Measurements from ENCODE around the gene ZNRF2.
"Not testable (repeated sequence)": the region's sequence is repeated elsewhere in the genome, so short reads cannot be mapped to it uniquely, and the experiment has no call there.

Gene ZNRF2

DNA sequence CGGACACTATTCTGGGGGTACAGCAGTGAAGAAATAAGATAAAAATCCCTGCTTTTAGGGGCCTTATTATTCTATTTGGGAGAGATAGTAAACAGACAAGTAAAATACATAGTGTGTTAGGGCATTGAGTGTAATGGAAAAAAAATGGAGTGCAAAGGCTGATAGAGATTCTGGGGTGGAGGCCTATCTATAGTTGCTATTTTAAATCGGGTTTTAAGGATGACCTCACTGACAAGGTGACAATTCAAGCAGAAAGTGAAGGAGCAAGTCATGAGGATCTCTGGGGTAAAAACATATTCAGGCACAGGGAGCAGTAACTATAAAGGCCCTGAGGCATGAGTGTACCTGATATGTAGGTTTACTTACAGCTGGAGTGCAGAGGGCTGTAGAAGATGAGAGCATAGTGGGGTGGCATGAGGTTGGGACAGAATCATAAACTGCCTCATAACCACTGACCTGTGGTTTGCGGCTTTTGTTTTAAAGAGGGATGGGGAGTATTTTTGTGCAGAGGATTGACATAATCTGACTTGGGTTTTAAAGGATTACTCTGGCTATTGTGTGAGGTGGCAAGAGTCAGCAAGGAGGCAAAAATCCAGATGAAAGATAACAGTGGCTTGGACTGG is 8.1 kb downstream of the ZNRF2 start:
- DNase-seq = not testable (repeated sequence)

DNA sequence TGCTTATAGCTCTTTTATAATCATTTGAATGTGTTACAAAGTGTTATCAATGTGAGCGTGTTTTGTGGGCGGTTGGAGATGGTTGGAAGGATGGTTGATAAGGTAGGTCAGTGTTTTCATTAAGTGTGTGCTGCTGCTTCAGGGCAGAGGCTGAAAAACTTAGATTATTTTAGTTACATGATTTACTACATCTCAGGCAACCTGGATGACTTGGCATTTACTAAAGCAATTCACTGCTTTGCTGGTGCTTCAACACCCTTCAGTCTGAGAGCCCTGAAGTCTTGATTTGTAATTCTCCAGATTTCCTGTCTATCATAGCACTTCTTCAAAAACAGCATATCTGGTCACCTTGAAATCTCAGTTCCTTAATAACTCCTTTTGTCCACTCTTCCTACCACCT is 11.9 kb downstream of the ZNRF2 start:
- DNase-seq = not testable (repeated sequence)

DNA sequence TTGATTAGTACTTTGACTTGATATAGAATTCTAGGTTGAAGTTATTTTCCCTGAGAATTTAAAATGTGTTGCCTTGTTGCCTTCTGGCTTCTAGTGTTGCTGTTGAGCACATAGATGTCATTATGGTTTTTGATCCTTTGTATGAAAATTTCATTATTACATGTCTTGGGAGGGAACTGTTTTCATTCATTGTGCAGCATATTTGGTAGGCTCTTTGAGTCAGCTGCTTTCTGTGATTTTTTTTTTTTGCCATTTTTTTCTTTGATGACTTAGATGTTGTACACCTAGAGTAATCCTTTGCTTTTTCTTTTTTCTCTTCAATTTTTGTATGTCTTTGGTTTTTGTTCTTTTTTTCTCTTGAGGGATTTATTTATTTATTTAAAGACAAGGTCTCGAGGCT is 13.1 kb downstream of the ZNRF2 start:
- not testable (repeated sequence) for DNase-seq

DNA sequence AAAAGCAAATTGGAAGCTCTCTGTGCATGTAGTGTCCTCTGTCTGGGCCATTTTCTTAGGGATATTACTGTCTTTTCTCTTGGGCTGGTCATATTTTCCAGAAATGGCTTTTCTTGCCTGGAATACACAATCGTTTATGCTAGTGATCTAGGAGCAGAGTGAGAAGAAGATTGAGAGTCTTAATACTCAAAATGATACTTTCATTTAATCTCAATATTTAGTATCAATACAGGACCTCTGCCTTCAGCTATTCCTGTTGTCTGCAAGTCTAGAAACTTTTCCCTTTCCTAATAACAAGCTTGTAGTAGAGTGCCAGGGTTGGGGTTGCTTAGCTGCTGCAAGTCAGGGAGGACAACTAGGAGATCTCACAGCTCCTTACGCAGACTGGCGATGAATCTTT is 14.0 kb downstream of the ZNRF2 start:
- DNase-seq = not testable (repeated sequence)

DNA sequence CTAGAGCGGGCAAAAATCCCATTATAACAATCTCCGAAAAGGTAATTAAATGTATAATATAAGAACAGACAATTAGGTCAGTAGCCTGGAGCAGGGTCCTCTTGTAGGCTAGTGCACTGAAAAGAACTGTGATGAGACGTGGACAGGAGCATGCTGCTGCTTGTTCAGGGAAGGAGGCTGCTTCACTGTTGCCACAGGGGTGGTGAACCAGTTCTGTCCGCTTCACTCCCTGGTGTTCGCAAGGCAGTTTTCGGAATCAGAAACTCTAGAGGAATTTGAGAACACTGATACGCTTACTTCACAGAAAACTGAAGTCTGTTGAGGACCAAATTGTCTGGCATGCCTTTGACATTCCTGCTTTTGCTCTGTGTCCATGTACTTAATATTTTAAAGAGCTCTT is 17.4 kb downstream of the ZNRF2 start:
- DNase-seq = no peak

DNA sequence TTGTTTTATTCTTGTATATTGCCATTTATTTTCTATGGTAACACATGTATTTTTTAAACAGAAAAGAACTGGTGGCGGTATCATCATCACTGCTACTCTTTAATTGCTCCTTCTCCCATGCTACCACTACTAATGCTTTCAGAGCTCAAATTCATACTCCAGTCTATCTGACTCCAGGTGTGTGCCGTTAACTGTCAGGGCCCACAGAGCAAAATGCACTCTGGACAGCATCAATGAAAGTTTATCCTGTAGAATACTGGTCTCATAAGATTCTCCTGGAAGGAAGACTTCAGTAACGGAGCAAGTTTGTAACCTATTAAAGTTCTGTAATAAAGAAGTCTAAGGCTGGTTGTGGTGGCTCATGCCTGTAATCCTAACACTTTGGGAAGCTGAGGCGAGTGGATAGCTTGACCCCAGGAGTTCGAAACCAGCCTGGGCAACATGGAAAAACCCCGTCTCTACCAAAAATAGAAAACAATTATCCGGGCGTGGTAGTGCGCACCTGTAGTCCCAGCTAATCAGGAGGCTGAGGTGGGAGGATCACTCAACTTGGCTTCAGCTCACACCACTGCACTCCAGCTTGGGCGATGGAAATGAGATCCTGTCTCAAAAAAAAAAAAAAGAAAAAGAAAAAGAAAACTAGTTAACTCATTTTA is 18.4 kb downstream of the ZNRF2 start:
- DNase-seq = no peak

DNA sequence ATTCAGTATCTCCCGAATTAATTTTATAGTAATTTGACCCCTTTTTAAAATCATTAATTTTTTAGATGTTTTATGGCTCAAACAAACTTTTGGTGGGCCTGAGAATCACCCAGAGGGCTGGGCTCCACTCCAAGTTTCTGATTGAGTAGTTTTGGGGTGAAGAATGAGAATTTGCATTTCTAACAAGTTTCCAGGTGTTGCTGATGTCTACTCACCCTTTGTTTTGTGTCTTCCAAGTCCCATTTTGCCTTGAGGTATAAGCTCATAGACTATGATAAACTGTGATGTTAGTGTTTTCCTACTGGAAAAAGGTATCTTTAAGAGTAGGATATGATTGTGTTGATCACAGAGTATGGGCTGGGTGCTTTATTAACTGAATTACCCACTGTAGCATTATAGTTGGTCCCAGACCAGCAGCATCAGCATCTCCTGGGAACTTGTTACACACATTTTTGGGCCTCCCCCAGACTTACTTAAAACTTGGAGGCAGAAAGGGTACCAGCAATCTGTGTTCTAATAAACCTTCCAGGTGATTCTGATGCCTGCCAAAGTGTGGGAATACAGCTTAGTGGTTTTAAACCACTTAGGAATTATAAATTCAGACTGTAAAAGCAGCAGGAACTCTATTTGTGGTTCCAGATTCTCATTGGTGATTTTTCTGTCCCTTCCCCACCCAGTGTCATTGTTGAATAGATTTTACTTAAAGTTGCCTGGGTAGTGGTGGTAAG is 19.1 kb downstream of the ZNRF2 start:
- DNase-seq = no peak

DNA sequence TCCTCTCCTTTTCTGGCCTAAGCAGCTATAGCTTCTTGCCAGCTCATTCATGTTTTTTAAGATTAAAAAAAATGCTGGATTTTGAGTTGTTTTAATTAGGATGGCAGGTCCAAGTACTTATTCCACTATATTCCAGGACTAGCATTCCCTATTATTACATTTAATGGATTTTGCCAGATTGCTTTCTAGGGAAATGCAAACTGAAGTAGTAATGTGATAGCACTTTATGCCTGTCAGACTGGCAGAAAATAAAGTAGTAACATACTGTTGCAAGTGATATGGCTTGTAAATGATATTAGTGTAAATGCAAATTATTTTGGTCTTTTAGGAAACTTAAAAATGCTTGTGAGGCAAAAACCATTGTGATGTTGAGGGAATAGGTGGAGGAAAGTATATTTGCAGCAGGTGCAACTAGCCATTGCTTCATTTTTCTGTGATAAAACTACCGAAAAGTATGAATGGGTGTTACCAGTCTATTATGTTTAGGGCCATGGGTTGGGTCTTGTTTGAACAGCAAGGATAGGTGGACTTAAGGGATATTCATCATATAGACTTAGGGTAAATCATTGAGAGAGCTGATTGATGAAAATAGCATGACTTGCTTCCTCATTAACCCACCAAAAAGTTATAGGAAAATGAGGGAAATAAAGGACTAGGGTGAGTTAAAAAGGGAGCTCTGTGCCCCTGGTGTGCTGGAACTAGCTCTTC is 19.9 kb downstream of the ZNRF2 start:
- no peak for DNase-seq

DNA sequence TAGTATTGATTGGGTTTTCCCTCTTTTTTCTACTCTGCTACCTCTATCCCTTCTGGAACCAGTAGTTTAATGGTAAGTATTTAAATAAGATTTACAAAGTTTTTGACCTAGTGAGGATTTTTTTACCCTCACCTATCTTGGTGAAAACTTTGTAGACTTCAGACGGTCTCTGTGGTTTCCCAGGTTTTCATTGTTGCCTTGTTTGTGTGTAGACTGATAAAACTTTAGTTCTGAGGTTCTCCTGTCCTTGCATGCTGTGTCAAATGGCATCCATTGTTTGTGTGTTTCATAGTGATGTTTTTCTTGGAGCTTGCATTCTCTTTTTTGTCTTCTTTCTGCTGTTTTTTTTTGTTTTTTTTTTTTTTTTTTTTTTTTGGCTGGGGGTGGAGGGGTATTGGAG is 22.6 kb downstream of the ZNRF2 start:
- DNase-seq = no peak

DNA sequence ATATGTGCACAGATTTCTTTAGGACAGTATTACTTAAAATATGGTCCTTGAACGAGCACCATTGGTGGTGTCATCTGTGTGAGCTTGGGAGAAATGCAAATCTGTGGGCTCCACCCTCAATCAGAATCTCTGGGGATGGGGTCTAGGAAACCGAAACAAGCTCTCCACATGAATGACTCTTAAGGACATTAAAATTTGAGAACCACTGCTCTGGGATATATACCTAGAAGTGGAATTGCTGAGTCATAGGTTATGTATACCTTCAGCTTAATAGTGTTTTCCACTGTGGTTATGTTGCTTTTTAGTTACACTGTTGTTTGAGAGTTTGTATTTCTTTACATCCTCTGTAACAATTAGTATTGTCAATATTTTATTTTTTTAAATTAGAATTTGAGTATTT is 24.0 kb downstream of the ZNRF2 start:
- DNase-seq = no peak

DNA sequence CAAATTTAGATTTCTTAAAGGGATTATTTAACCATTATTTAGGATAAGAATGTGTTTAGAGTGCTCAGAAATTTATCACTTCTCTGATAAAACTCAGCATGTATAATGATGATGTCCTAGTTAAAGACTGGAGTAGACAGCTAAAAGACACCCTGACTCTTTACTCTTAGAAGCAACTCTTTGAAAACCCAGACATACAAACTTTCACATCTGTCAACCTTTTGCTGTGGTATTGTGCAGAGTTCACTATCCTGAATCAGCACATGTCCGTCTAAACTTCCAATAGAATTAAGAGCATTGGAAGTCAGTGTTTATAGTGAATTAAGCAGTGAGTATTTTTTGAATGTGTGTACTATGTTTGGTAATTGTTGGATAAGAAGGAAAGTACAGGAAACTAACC is 24.9 kb downstream of the ZNRF2 start:
- no peak for DNase-seq

DNA sequence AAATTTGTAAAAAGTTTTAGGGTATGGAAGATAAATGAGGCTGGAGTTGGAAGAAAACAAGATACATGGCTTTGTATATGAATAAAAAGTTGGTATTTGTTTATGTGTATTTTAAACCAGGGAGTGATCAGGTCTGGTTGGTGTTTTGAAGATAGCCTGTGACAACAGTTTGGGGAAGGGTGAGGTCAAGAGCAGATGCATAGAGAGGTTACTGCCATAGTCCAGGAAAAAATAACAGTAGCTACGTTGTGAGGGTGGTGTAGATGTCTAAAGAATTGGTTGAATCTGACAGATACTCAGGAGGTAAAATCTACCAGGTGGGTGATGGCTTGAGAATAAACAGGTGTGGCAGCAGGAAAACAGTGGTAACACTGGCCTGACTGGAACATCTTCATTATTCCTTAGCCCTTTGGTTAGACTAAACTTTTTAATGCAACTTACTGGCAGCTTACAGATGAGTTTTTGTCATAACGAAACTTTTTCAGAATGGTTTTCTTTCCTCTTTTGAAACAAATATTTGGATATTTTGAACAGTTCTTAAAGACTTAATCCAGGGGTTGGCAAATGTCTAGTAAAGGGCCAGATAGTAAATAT is 25.5 kb downstream of the ZNRF2 start:
- no peak for DNase-seq

DNA sequence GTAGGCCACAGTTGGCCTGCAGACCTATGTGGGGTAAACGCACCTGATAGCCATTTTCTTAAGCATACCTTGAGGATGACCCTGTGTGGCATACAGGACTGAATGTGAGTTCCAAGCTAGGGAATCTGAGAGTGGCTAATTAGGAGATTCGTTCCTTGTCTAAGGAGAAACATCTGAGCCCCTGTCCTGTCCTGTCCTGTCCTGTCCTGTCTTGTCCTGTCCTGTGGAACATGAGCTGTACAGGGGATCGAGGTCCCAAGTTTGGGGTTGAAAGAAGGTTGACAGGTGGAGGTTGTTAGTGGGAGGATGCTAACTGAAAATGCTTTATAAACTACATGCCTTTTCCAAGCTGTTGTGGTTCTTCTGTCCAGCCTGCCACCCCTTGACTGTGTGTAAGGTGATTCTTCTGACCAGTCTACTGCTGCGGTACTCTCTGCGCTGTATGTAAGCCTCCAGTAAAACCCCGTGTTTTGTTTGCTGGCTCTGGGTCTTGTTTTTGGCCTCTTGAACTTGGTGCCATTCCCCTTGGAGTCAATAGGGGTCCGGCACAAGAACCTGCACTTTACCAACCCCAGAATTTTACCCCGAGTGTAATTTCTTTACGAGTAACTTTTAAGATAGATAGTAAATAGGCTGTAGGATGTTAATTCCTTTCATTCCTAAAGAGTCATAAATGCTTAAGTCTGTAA is 26.4 kb downstream of the ZNRF2 start:
- no peak for DNase-seq

DNA sequence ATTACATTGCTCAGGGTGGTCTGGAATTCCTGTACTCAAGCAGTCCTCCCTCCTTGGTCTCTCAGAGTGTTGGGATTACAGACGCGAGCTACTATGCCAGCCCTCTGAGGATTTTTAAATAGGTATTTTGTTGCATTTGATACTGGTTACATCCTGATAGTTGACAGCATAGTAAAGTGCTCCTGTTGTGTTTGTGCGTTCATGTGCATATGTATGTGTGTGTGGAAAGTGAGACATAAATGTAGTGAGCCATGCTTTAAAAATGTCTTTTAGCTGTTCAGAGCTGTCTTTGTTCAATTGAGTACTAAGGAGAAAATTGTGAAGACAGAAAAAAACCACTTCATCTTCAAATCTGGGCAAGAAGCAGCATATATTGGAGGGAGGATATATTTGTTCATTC is 27.8 kb downstream of the ZNRF2 start:
- DNase-seq = no peak

DNA sequence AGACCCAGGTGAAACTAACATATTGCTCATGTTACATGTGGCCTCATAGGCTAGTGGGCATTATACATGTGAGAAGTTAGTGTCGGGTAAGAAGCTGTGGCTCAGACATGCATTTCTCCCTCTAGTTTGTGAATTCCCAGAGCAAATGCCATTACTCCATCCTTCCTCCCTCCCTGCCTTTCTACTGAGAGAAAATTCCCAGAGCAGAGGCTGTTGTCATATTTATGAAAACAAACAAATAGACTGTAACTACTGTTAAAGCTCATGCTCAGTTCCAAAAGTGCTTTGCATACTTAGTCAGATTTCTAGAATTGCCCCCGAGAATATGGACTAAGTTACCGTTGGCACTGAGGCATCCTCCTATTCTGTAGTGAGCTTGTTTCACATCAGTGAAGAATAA is 29.0 kb downstream of the ZNRF2 start:
- DNase-seq = no peak

DNA sequence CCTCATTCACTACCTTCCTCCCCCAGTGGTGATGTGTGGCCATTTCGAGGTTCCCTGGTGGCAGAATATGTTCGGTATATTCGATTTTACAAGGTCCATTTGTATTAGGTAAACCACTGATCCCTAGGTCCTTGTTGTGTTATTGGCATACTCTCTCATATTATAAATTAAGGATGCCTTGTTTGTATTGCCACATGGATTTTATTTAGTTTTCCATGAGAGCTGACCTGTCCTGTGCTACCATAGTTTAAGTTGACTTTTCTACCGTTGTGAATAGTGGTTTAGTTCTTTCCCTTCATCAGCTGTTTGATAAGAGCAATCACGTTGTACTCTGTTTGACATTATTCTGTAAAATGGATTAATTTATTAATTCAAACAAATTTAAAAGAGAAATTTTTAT is 29.4 kb downstream of the ZNRF2 start:
- no peak for DNase-seq

DNA sequence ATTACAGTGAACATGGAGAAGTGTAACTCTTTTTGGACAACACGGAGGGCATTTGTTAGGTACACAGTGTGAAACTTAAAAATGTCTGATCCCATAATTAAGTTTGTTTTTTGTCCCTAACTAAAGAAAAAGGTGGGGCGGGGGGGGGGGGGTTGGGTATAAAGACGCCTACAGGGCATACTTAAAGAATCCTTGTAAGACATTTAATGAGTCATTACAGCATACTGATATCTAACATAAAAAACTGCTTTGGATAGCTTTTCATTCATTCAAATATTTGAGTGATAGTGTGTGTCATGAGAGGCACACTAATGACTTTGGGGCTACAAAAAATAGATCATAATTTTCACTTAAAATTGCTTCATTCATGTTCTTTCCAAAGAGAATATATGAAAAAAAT is 31.2 kb downstream of the ZNRF2 start:
- DNase-seq = no peak

DNA sequence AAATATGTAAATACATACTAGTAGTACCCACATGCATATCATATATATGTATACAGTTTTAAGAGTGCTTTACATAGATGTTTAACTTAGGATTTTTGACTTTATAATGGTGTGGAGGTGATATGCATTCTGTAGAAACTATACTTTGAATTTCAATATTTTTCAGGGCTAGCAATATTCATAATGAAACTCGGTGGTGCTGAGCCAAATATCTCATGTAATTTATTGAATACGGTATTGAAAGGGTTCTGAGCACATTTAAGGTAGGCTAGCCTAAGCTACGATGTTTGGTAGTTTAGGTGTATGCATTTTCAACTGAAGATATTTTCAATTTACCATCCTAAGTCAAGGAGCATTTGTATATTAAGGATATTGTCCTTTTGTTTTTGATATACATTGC is 36.0 kb downstream of the ZNRF2 start:
- DNase-seq = no peak

DNA sequence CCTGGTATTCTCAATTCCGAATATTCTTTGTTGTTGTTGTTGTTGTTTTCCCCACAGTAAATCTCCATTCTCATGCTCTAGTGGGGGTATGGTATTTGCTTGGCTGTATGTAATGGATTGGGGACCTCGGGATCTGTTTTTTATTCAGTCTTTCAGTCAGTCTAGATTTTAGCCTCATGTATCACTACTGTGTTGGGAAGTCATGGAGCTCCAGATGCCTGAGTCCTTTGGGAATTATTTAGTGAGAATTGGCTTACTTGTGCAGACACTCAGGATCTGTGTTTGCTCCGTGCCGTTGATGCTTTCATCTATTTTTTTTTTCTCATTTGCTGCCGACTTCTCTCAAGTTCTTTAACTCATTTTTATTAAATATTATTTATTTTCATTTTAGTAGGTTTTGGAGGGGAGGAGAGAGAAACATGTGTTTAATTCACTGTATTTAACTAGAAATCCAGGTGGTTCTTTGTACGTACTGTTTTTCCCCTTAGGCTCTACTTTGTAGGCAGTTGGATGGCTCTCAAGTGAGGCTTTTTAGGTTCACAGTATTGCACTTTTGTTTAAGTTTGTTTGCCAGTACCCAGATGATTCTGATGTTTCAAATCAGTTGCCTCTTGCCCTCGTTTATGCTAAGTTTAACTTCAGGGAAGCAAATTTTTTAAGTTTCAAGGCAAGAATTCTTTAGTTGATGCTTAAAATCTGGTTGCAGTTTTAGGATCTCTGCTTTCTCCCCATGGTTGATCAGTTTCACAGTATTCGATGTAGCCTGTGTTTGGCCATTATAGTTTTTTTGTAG is 36.9 kb downstream of the ZNRF2 start:
- DNase-seq = no peak

DNA sequence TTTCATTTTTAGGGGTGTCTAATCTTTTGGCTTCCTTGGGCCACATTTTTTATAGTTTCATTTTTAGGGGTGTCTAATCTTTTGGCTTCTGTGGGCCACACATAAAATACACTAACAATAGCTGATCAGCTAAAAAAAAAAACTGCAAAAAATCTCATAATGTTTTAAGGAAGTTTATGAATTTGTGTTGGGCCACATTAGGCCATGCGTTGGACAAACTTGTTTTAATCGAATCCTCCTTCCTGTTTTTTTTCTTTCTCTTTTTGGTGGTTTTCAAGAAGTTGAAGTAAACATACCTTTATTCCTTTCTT is 37.4 kb downstream of the ZNRF2 start:
- no peak for DNase-seq

DNA sequence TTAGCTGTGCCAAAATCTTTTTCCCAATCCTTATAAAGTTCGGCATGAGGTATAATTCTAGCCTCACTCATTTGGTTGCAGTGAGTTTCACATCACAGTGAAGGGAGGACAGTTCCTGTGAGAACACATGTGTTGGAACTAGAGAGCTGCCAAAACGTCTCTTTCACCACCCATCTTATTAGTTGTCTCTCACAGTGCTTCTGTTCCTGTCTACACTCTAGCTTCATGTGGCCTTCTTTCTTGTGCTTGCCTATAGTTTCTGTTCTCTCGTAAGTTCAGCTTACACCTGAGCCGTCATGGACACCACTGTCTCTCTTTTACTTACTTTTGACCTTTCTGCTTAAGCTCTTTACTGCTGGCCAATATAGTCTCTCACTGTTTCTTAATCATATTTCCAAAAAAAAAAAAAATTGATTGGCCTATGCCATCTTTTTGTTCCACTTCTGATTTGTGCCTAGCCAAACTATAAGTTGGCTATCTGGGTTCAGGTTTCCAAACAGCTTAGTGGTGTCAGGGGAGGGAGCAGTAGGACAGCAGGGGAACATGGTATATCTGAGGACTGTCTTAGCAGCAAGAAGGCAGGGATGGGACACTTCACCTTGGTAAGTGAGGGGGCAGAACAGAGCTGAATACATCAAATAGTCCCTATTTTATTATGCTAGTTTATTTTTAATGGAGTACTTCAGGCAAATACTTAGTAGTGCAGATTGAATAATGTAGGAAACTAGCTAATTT is 38.0 kb downstream of the ZNRF2 start:
- no peak for DNase-seq

DNA sequence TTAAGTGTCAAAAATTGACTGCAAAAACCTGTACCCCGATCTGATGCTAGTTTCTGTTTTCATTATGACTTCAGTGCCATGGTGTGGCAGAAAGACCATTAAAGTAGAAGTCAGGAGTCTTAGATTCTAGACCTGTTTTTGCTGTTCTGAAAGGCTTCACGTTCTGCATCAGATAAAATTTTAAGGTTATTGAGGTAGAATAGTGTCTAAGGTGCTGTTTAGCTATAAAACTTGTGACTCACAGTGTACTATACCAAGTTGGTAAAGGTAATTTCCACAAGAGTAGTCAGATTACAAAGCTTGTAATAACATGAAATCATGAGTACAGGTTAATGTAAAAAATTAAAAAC is 38.6 kb downstream of the ZNRF2 start:
- no peak for DNase-seq
